H9 (cell line): ENCODE data around the gene PCDHB12. TPM values are rescaled to one million over a fixed set of nuclear protein-coding genes. Genes with fewer than 3 reads are reported as not detected.

Experiments
- DNase-seq: peaks from one replicate; pipeline ENCODE4 v3.0.0-alpha.2; 2017
- H2AFZ ChIP-seq: one replicate; pipeline ENCODE4 v1.6.1; 2013; ENCODE audit warnings: mild to moderate bottlenecking, low read length, control low read depth, moderate library complexity
- H2AK5ac ChIP-seq: 2 replicates; pipeline ENCODE4 v1.6.1; 2013; ENCODE audit warnings: low read length, control low read depth, mixed read lengths; ENCODE audit not compliant: insufficient read length
- H2BK120ac ChIP-seq: one replicate; pipeline ENCODE4 v1.6.1; 2013; ENCODE audit warnings: low read depth, mild to moderate bottlenecking, low read length, control low read depth, inconsistent platforms; ENCODE audit not compliant: poor library complexity, severe bottlenecking
- H2BK12ac ChIP-seq: 2 replicates; pipeline ENCODE4 v1.6.1; 2013; ENCODE audit warnings: low read length, control low read depth, mixed read lengths, low read depth; ENCODE audit not compliant: insufficient read length
- H2BK15ac ChIP-seq: 2 replicates; pipeline ENCODE4 v1.6.1; 2013; ENCODE audit warnings: low read depth, low read length, control low read depth
- H2BK20ac ChIP-seq: one replicate; pipeline ENCODE4 v1.6.1; 2013; ENCODE audit warnings: low read depth, mild to moderate bottlenecking, low read length, control low read depth, inconsistent platforms; ENCODE audit not compliant: poor library complexity, severe bottlenecking
- H2BK5ac ChIP-seq: 2 replicates; pipeline ENCODE4 v1.6.1; 2013; ENCODE audit warnings: low read length, control low read depth, mixed read lengths; ENCODE audit not compliant: insufficient read length
- H3K14ac ChIP-seq: 2 replicates; pipeline ENCODE4 v1.6.1; 2013; ENCODE audit warnings: low read length, control low read depth; ENCODE audit not compliant: insufficient read depth
- H3K18ac ChIP-seq: 2 replicates; pipeline ENCODE4 v1.6.1; 2013; ENCODE audit warnings: low read depth, mild to moderate bottlenecking, mixed read lengths, low read length, control low read depth; ENCODE audit not compliant: insufficient read length
- H3K23ac ChIP-seq: 2 replicates; pipeline ENCODE4 v1.6.1; 2013; ENCODE audit warnings: low read length, control low read depth, mixed read lengths, low read depth; ENCODE audit not compliant: insufficient read length
- H3K23me2 ChIP-seq: 2 replicates; pipeline ENCODE4 v1.6.1; 2013; ENCODE audit warnings: low read depth, mild to moderate bottlenecking, mixed read lengths, low read length, control low read depth; ENCODE audit not compliant: insufficient read length, poor library complexity, severe bottlenecking
- H3K27ac ChIP-seq: 2 replicates; pipeline ENCODE4 v1.5.1; 2013; ENCODE audit warnings: low read length, control low read depth, mixed read lengths, low read depth; ENCODE audit not compliant: insufficient read length
- H3K27me3 ChIP-seq: 2 replicates; pipeline ENCODE4 v1.6.1; 2013; ENCODE audit warnings: low read length, control low read depth, inconsistent platforms; ENCODE audit not compliant: insufficient read depth
- H3K4ac ChIP-seq: 2 replicates; pipeline ENCODE4 v1.6.1; 2013; ENCODE audit warnings: low read depth, mild to moderate bottlenecking, control low read depth, inconsistent platforms, low read length, moderate library complexity
- H3K4me1 ChIP-seq: 2 replicates; pipeline ENCODE4 v1.6.1; 2013; ENCODE audit warnings: low read length, control low read depth, inconsistent platforms; ENCODE audit not compliant: insufficient read depth
- H3K4me2 ChIP-seq: 2 replicates; pipeline ENCODE4 v1.6.1; 2013; ENCODE audit warnings: low read length, control low read depth, mixed read lengths; ENCODE audit not compliant: insufficient read length, insufficient read depth
- H3K56ac ChIP-seq: 2 replicates; pipeline ENCODE4 v1.6.1; 2013; ENCODE audit warnings: low read depth, mild to moderate bottlenecking, mixed read lengths, low read length, control low read depth; ENCODE audit not compliant: insufficient read length
- H3K79me1 ChIP-seq: 2 replicates; pipeline ENCODE4 v1.6.1; 2013; ENCODE audit warnings: low read depth, mild to moderate bottlenecking, moderate library complexity, low read length, control low read depth, inconsistent platforms; ENCODE audit not compliant: insufficient read depth, poor library complexity, severe bottlenecking
- H3K79me2 ChIP-seq: 2 replicates; pipeline ENCODE4 v1.6.1; 2013; ENCODE audit warnings: low read length, control low read depth, inconsistent platforms; ENCODE audit not compliant: insufficient read depth
- H3K9ac ChIP-seq: 2 replicates; pipeline ENCODE4 v1.6.1; 2013; ENCODE audit warnings: low read length, control low read depth, mixed read lengths; ENCODE audit not compliant: insufficient read length; ENCODE audit errors: extremely low read depth
- H3K9me3 ChIP-seq: one replicate; pipeline ENCODE4 v1.6.1; 2013; ENCODE audit warnings: low read depth, low read length, inconsistent platforms; ENCODE audit not compliant: control insufficient read depth
- H3T11ph ChIP-seq: one replicate; pipeline ENCODE4 v1.6.1; 2013; ENCODE audit warnings: mild to moderate bottlenecking, low read length, control low read depth, inconsistent platforms
- H4K20me1 ChIP-seq: one replicate; pipeline ENCODE4 v1.6.1; 2013; ENCODE audit not compliant: control insufficient read depth, insufficient read length, insufficient read depth
- H4K5ac ChIP-seq: 2 replicates; pipeline ENCODE4 v1.6.1; 2013; ENCODE audit warnings: low read depth, mild to moderate bottlenecking, mixed read lengths, low read length, control low read depth; ENCODE audit not compliant: insufficient read length
- H4K8ac ChIP-seq: replicated peaks from 2 replicates; pipeline ENCODE4 v1.6.1; 2013; ENCODE audit warnings: low read length, control low read depth, mixed read lengths, low read depth; ENCODE audit not compliant: insufficient read length
- H4K91ac ChIP-seq: 2 replicates; pipeline ENCODE4 v1.6.1; 2013; ENCODE audit warnings: low read depth, mild to moderate bottlenecking, moderate library complexity, mixed read lengths, low read length, control low read depth; ENCODE audit not compliant: insufficient read length
- H3K27ac Mint-ChIP-seq, 3 experiments: 2 replicates in 2 of 3; 3 replicates in 1 of 3; pipeline ENCODE4 v1.8.0; 2020 to 2021; ENCODE audit warnings: mixed read lengths in 3 of 3, mild to moderate bottlenecking in 1 of 3, moderate library complexity in 1 of 3
- H3K27me3 Mint-ChIP-seq: 2 replicates; pipeline ENCODE4 v1.8.0; 2021; ENCODE audit warnings: low read depth, mild to moderate bottlenecking, moderate library complexity, mixed read lengths
- H3K36me3 Mint-ChIP-seq, 3 experiments: 2 replicates in 2 of 3; 3 replicates in 1 of 3; pipeline ENCODE4 v1.8.0; 2020 to 2021; ENCODE audit warnings: low read depth in 3 of 3, mixed read lengths in 3 of 3; ENCODE audit not compliant: insufficient read depth in 1 of 3
- H3K4me1 Mint-ChIP-seq, 2 experiments: 2 replicates each; pipeline ENCODE4 v1.8.0; 2020; ENCODE audit warnings: mixed read lengths in 2 of 2
- H3K4me3 Mint-ChIP-seq, 2 experiments: 2 replicates in 1 of 2; 3 replicates in 1 of 2; pipeline ENCODE4 v1.8.0; 2020 to 2021; ENCODE audit warnings: mild to moderate bottlenecking in 2 of 2, mixed read lengths in 2 of 2, moderate library complexity in 1 of 2
- H3K9me3 Mint-ChIP-seq, 2 experiments: 2 replicates in 1 of 2; 3 replicates in 1 of 2; pipeline ENCODE4 v1.8.0; 2020; ENCODE audit warnings: mild to moderate bottlenecking in 2 of 2, mixed read lengths in 2 of 2, moderate library complexity in 1 of 2
- CTCF ChIP-seq: fragments of 200-600 bp; sonication (generic); conservative IDR thresholded peaks from 3 replicates; pipeline ENCODE4 v1.8.0; 2021; ENCODE audit warnings: antibody characterized with exemption, mild to moderate bottlenecking
- WGBS: extraction: QIAGEN DNeasy Blood & Tissue Kit; methylation state at CpG from one replicate; pipeline ENCODE4 v1.1.7; 2013; ENCODE audit warnings: missing lambda C conversion rate, low lambda C conversion rate, mixed read lengths; ENCODE audit not compliant: insufficient read length; ENCODE audit errors: extremely low coverage; 5-methylcytosine and 5-hydroxymethylcytosine counted together
- total RNA-seq: library from RNA; stranded (reverse); gene quantifications from 2 replicates; pipeline ENCODE4 v1.2.1, GENCODE V29; 2021

Gene PCDHB12
- total RNA-seq, 1 experiment from 2014 or later: 3.1 TPM

DNA sequence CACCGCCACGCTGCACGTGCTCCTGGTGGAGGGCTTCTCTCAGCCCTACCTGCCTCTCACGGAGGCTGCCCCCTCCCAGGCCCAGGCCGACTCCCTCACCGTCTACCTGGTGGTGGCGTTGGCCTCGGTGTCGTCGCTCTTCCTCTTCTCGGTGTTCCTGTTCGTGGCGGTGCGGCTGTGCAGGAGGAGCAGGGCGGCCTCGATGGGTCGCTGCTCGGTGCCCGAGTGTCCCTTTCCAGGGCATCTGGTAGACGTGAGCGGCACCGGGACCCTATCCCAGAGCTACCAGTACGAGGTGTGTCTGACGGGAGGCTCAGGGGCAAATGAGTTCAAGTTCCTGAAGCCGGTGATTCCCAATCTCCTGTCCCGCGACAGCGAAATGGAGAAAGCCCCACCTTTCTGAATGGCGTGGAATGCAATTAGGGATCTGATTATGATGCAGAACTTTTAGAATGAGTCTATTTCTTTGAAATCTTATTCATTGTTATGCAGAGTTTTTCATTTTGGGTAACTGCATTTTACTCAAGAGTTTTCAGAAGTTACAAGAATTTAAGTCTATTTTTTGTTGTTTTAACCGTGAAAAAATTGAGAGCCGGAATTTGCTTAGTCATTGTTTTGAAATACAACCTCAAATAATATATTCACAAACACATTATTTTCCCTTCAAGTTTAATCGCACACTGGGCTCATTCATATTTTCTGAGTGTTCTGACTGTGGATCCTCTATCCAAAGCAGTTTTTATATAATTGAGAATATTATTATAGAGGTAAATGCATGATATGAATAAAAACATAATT lies 28.2 kb downstream of the PCDHB12 start:
- H2AK5ac ChIP-seq: no peak overlapping the region
- no peak overlapping the region for H3K9ac ChIP-seq
- H2BK5ac ChIP-seq: no peak overlapping the region
- H3K4me1 ChIP-seq: no peaks in the 10 kb centered on the region
- H4K8ac ChIP-seq: no peak overlapping the region
- H2BK12ac ChIP-seq: no peak overlapping the region
- no peaks in the 10 kb centered on the region for H4K20me1 ChIP-seq
- H3K4ac ChIP-seq: no peak overlapping the region
- no peak overlapping the region for H3K23ac ChIP-seq
- H4K91ac ChIP-seq: no peak overlapping the region
- no peak overlapping the region for H3K27ac ChIP-seq
- no peak overlapping the region for H3K18ac ChIP-seq
- no peak overlapping the region for H3K4me3 Mint-ChIP-seq
- H3K36me3 Mint-ChIP-seq: peaks cover 13 to 36% (median 15%) of the 10 kb centered on the region in 3 experiments
- WGBS: no CpG with 5 or more reads among the region's 32 CpGs
- no peaks in the 10 kb centered on the region for H3K79me1 ChIP-seq
- H3K9me3 Mint-ChIP-seq: peaks cover 47 to 68% of the 10 kb centered on the region in 2 experiments
- no peak overlapping the region for H4K5ac ChIP-seq
- H3K9me3 ChIP-seq: peaks cover 25% of the 10 kb centered on the region
- H3K79me2 ChIP-seq: no peaks in the 10 kb centered on the region
- H3T11ph ChIP-seq: no peak overlapping the region
- H3K27me3 ChIP-seq: no peaks in the 10 kb centered on the region
- H3K4me2 ChIP-seq: no peak overlapping the region
- no peaks in the 10 kb centered on the region for H3K23me2 ChIP-seq
- H2BK15ac ChIP-seq: no peak overlapping the region
- no peak overlapping the region for H2BK120ac ChIP-seq
- no peak overlapping the region for H2BK20ac ChIP-seq
- no peak for TF ChIP-seq CTCF
- no peak overlapping the region for H2AFZ ChIP-seq
- no peak overlapping the region; a peak in 1 of 7 replicates for H3K27ac Mint-ChIP-seq
- no peak for DNase-seq
- 0 out of 4 replicates have a peak, but pooled peaks cover 0 to 2% of the 10 kb centered on the region in 2 experiments for H3K4me1 Mint-ChIP-seq
- H3K27me3 Mint-ChIP-seq: peaks cover 2% of the 10 kb centered on the region
- no peak overlapping the region for H3K56ac ChIP-seq
- no peak overlapping the region for H3K14ac ChIP-seq
